Mesodermal cell (in vitro differentiated cells): ENCODE measurements around the gene PHLPP2.
"Not testable (repeated sequence)": the region's sequence is repeated elsewhere in the genome, so short reads cannot be mapped to it uniquely, and the experiment has no call there.

ENCODE experiments used
- H3K27ac ChIP-seq: 2 replicates; pipeline ENCODE4 v1.7.0; 2013; ENCODE audit warnings: mild to moderate bottlenecking, low read depth, low read length, moderate library complexity; ENCODE audit not compliant: severe bottlenecking
- H3K36me3 ChIP-seq: 2 replicates; pipeline ENCODE4 v1.7.1; 2013; ENCODE audit warnings: mild to moderate bottlenecking, low read length, moderate library complexity; ENCODE audit not compliant: control insufficient read depth, insufficient read depth
- H3K4me1 ChIP-seq: one replicate; pipeline ENCODE4 v1.7.1; 2013; ENCODE audit warnings: mild to moderate bottlenecking, low read length; ENCODE audit not compliant: insufficient read depth, control insufficient read depth, poor library complexity, severe bottlenecking
- H3K4me3 ChIP-seq: 2 replicates; pipeline ENCODE4 v1.7.0; 2013; ENCODE audit warnings: low read length, control low read depth, mild to moderate bottlenecking; ENCODE audit not compliant: insufficient read depth, poor library complexity, severe bottlenecking; ENCODE audit errors: extremely low read depth
- H3K9me3 ChIP-seq: 2 replicates; pipeline ENCODE4 v1.7.1; 2013; ENCODE audit warnings: mild to moderate bottlenecking, low read length, moderate library complexity; ENCODE audit not compliant: control insufficient read depth
- WGBS, 2 experiments: methylation state at CpG; one replicate each; pipeline ENCODE4 v1.1.5; 2013; ENCODE audit warnings: missing lambda C conversion rate in 2 of 2; ENCODE audit not compliant: insufficient coverage in 2 of 2; 5-methylcytosine and 5-hydroxymethylcytosine counted together

PHLPP2 gene

DNA sequence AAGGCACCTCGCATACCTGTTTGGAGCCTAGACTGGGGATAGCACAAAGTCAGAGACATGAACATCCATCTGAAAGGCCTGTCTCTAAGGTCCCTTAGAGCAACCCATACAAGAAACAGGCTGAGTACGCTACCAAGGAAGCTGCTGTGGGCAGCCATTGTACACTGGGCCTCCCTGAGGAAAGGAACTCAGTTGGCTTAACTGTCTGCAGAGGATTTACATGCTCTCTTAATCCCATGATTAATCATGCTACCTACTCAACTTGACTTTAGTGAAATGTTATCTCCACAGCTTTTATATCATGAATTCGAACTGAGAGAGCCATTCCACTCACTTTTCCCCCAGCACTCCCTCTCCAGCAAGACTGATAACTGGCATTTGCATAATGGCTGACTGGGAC is 26.0 kb downstream of the PHLPP2 start:
- 79 to 93% methylated on average over 3 of the region's 3 CpGs for WGBS, 2 experiments
- Histone ChIP-seq H3K4me1 (no peaks in the 10 kb centered on the region), H3K36me3 (peaks cover 37% of the 10 kb centered on the region), H3K9me3 (no peaks in the 10 kb centered on the region), H3K4me3 (no peak overlapping the region), H3K27ac (no peak overlapping the region)

DNA sequence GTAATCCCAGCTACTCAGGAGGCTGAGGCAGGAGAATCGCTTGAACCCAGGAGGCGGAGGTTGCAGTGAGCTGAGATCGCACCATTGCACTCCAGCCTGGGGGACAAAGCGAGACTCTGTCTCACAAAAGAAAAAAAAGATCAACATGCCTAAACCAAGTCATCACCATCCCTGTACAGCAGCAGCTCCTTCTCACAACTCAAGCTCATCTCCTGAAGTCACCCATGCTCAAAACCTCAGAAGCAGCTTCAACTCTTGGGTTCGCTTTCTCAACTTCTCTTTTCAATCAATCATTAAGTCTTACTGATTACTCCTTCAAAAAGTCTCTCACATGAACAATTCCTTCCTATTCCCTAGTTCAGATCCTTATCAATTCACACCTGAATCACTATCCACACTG is 31.3 kb downstream of the PHLPP2 start:
- WGBS, 2 experiments, result 86 to 100% methylated on average over 1 of the region's 5 CpGs
- Histone ChIP-seq H3K27ac (no peak overlapping the region), H3K36me3 (peaks cover 31% of the 10 kb centered on the region), H3K9me3 (no peaks in the 10 kb centered on the region), H3K4me1 (no peaks in the 10 kb centered on the region), H3K4me3 (no peak overlapping the region)

- no peaks in the 10 kb centered on the region for H3K9me3 ChIP-seq
- H3K27ac ChIP-seq, result no peak overlapping the region
- no peak overlapping the region for H3K4me3 ChIP-seq
- no CpG with 5 or more reads among the region's 1 CpG for WGBS, 2 experiments
- H3K36me3 ChIP-seq, result peaks cover 45% of the 10 kb centered on the region
- H3K4me1 ChIP-seq, result no peaks in the 10 kb centered on the region
These were observed 34.6 kb downstream of the PHLPP2 start for GRCh38 chr16:71689901-71690300.

DNA sequence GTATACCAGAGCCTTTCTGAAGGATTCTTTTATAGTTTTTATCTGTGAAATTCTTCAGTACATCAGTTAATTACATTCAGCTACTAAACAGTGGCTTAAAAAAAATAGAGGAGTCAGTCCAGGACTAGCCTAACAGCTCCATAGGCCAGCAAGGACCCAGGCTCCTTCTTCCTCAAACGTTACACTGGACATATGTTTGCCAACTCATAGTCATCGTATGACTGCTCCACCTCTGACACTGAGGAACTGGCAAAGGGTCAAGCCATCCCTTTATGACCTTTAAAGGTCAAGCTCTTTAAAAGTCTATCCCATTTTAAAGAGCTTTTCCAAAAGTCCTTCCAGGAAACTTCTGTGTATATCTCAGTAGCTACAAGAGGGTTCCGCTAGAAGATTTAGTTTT is 36.6 kb downstream of the PHLPP2 start:
- H3K27ac ChIP-seq, result no peak overlapping the region
- no peaks in the 10 kb centered on the region for H3K4me1 ChIP-seq
- H3K4me3 ChIP-seq, result no peak overlapping the region
- WGBS, 2 experiments, result 86 to 95% methylated on average over 3 of the region's 3 CpGs
- H3K9me3 ChIP-seq, result no peaks in the 10 kb centered on the region
- peaks cover 60% of the 10 kb centered on the region for H3K36me3 ChIP-seq

- not testable (repeated sequence) for H3K27ac ChIP-seq, H3K9me3 ChIP-seq, H3K4me3 ChIP-seq, H3K4me1 ChIP-seq
- peaks cover 66% of the 10 kb centered on the region for H3K36me3 ChIP-seq
- WGBS, 2 experiments, result 95 to 97% methylated on average over 10 to 12 of the region's 12 CpGs
These were observed 40.2 kb downstream of the PHLPP2 start for GRCh38 chr16:71684280-71684679.

- Histone ChIP-seq H3K9me3 (no peaks in the 10 kb centered on the region), H3K4me3 (no peak overlapping the region), H3K4me1 (no peaks in the 10 kb centered on the region), H3K27ac (no peak overlapping the region), H3K36me3 (peaks cover 69% of the 10 kb centered on the region)
- WGBS, 2 experiments, result 100% methylated on average over 1 of the region's 2 CpGs; no CpG with 5 or more reads in 1 of the 2 experiments
These were observed 43.1 kb downstream of the PHLPP2 start for GRCh38 chr16:71681360-71681759.

GRCh38 chr16:71676236-71676635 is 48.3 kb downstream of the PHLPP2 start:
- 94 to 95% methylated on average over 2 of the region's 5 CpGs for WGBS, 2 experiments
- H3K27ac ChIP-seq, result no peak overlapping the region
- no peaks in the 10 kb centered on the region for H3K9me3 ChIP-seq
- peaks cover 77% of the 10 kb centered on the region for H3K36me3 ChIP-seq
- no peak overlapping the region for H3K4me3 ChIP-seq
- H3K4me1 ChIP-seq, result no peaks in the 10 kb centered on the region

- Histone ChIP-seq H3K36me3 (peaks cover 81% of the 10 kb centered on the region), H3K9me3 (no peaks in the 10 kb centered on the region), H3K4me3 (no peak overlapping the region), H3K4me1 (no peaks in the 10 kb centered on the region), H3K27ac (no peak overlapping the region)
- 78 to 100% methylated on average over 1 of the region's 3 CpGs for WGBS, 2 experiments
These were observed 49.1 kb downstream of the PHLPP2 start for GRCh38 chr16:71675380-71675779.

GRCh38 chr16:71674229-71674628 is 50.3 kb downstream of the PHLPP2 start:
- H3K27ac ChIP-seq, result no peak overlapping the region
- no peaks in the 10 kb centered on the region for H3K9me3 ChIP-seq
- no peaks in the 10 kb centered on the region for H3K4me1 ChIP-seq
- no CpG with 5 or more reads among the region's 2 CpGs for WGBS, 2 experiments
- H3K4me3 ChIP-seq, result no peak overlapping the region
- H3K36me3 ChIP-seq, result peaks cover 83% of the 10 kb centered on the region

DNA sequence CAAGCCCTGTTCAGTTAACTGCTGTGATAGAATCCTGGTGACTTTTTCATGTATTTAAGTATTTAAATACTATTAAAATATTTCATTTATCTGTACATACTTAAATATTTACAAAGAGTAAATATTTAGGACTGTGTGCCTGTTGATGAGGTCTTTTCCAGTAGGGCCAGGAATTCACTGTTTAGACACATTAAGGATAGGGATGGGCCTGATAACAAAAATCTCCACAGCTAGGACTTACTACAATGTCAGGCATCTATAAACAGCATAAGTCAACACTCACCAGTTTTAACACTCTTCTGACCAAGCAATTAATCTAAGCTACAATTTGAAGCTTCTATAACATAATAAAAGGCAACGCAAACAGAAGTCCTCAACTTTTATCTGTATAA is 50.9 kb downstream of the PHLPP2 start:
- H3K36me3 ChIP-seq, result peaks cover 81% of the 10 kb centered on the region
- H3K27ac ChIP-seq, result no peak overlapping the region
- WGBS, 2 experiments, result no CpG with 5 or more reads among the region's 1 CpG
- no peaks in the 10 kb centered on the region for H3K9me3 ChIP-seq
- H3K4me3 ChIP-seq, result no peak overlapping the region
- no peaks in the 10 kb centered on the region for H3K4me1 ChIP-seq

DNA sequence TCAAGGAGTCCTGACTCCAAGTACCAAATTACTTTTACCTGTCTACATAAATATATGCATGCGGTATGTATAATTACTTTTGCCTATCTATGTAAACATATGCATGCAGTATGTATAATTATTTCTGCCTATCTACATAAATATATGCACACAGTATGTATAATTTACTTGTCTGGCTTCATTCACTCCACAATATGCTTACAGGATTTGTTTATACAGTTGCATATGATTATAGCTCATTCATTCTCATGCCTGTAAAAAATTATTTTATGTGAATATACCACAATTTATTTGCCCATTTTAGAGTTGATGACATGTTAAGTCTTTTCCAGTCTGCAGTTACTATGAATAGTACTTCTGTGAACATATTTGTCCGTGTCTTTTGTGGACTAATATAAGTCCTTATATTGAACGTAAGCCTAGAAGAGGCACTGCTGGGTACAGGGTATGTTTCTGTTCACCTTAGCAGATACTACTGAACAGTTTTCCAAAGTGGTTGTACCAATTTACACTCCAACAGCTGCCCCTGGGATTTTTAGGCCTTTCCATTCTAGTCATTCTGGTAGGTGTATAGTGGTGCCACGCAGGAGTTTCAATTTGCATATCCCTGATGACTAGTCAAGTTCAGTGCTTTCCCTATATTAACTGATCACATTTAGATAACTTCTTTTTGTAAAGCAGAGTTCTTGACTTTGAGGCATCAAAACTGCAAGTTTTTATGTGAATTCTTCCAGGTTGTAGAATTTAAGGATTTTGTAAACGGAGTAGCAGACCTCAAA is 51.5 kb downstream of the PHLPP2 start:
- 80 to 92% methylated on average over 1 to 2 of the region's 5 CpGs for WGBS, 2 experiments
- Histone ChIP-seq H3K4me1 (no peaks in the 10 kb centered on the region), H3K4me3 (no peak overlapping the region), H3K9me3 (no peaks in the 10 kb centered on the region), H3K27ac (no peak overlapping the region), H3K36me3 (peaks cover 78% of the 10 kb centered on the region)
